Measurements from ENCODE around the gene C4orf17.

- TF ChIP-seq CTCF (conservative IDR thresholded peaks at IDR 0.05; ENCODE audit: low read length): no peak
- TF ChIP-seq EZH2phosphoT487 (IDR thresholded peaks at IDR 0.05; ENCODE audit: borderline replicate concordance, low read depth, low read length): no peak
Observed at GRCh38 chr4:99471896-99472295, 38.9 kb upstream of the C4orf17 start.
